GM12878 (cell line): ENCODE results near the gene LTBP3. TPM values are rescaled to one million over a fixed set of nuclear protein-coding genes. Genes with fewer than 3 reads are reported as not detected.
A peak's percentile ranks its signal among the peaks of the same experiment; 100 is the strongest.

Experiments used
- ATAC-seq: fragments of 200-7000 bp; cut with Tn5 transposase; 3 replicates; pipeline ENCODE4 v1.9.1; 2020; ENCODE audit warnings: mild to moderate bottlenecking, moderate library complexity
- BruUV-seq: library from RNA; stranded (reverse); fragments of 400-500 nt; replicated peaks from 2 replicates; lab custom pipeline; 2021; lab: Mats Ljungman, UMichigan
- CTCF ChIA-PET: fragments of 300-600 bp; sonication (Branson Sonifier 250); formaldehyde crosslinking; extraction: SDS; loops from one replicate; lab custom pipeline; 2021; ENCODE audit warnings: inconsistent platforms; lab: Yijun Ruan, JAX
- POLR2A ChIA-PET: fragments of 350-600 bp; formaldehyde crosslinking; extraction: SDS; loops from one replicate; lab custom pipeline; 2021; ENCODE audit warnings: inconsistent platforms; lab: Charles Lee
- RAD21 ChIA-PET: fragments of 300-600 bp; sonication (Branson Sonifier 250); formaldehyde crosslinking; loops from one replicate; lab custom pipeline; 2023; ENCODE audit warnings: antibody characterized with exemption; ENCODE audit not compliant: unreplicated experiment; lab: Charles Lee
- SMC1A ChIA-PET: fragments of 300-600 bp; sonication (Branson Sonifier 250); formaldehyde crosslinking; loops from one replicate; lab custom pipeline; 2023; ENCODE audit not compliant: unreplicated experiment, uncharacterized antibody; lab: Charles Lee
- DNase-seq: peaks from one replicate; pipeline ENCODE4 v3.0.0-alpha.2; 2011; ENCODE audit warnings: low read depth, low spot score
- FAIRE-seq: peaks from 3 replicates; lab custom pipeline; 2011; peaks lifted over from hg19 to GRCh38; lab: Jason Lieb, UNC
- H2AFZ ChIP-seq: 2 replicates; pipeline ENCODE4 v1.6.0; 2011; ENCODE audit warnings: low read depth, low read length, control low read depth; ENCODE audit not compliant: control insufficient read depth
- H3K27ac ChIP-seq: 2 replicates; pipeline ENCODE4 v1.5.1; 2011; ENCODE audit warnings: control low read depth; ENCODE audit not compliant: control insufficient read depth, insufficient read depth
- H3K27me3 ChIP-seq, 2 experiments: replicated peaks in 1 of 2; 2 replicates each; pipeline versions ENCODE4 v1.6.0 to v1.6.1; 2011; ENCODE audit warnings: low read length in 1 of 2; ENCODE audit not compliant: control insufficient read depth in 2 of 2, insufficient read depth in 2 of 2
- H3K36me3 ChIP-seq, 2 experiments: 2 replicates each; pipeline ENCODE4 v1.5.1; 2011; ENCODE audit warnings: low read length in 1 of 2; ENCODE audit not compliant: control insufficient read depth in 2 of 2, insufficient read depth in 2 of 2
- H3K4me1 ChIP-seq: 2 replicates; pipeline ENCODE4 v1.6.1; 2011; ENCODE audit warnings: mild to moderate bottlenecking, low read length, moderate library complexity, mixed read lengths; ENCODE audit not compliant: control insufficient read depth, insufficient read depth
- H3K4me2 ChIP-seq: 2 replicates; pipeline ENCODE4 v1.6.0; 2011; ENCODE audit warnings: control low read depth; ENCODE audit not compliant: control insufficient read depth, insufficient read depth
- H3K4me3 ChIP-seq: fragments of 200-600 bp; sonication (generic); 2 replicates; pipeline ENCODE4 v1.5.1; 2016
- H3K79me2 ChIP-seq: 2 replicates; pipeline ENCODE4 v1.6.0; 2011; ENCODE audit warnings: low read length; ENCODE audit not compliant: control insufficient read depth, insufficient read depth
- H3K9ac ChIP-seq: 2 replicates; pipeline ENCODE4 v1.8.0; 2011; ENCODE audit warnings: low read length, control low read depth, mixed read lengths; ENCODE audit not compliant: control insufficient read depth, insufficient read depth
- H3K9me3 ChIP-seq: replicated peaks from 3 replicates; pipeline ENCODE4 v1.5.1; 2011; ENCODE audit warnings: mild to moderate bottlenecking, low read length; ENCODE audit not compliant: control insufficient read depth, insufficient read depth
- H4K20me1 ChIP-seq: 2 replicates; pipeline ENCODE4 v1.6.0; 2011; ENCODE audit not compliant: control insufficient read depth, insufficient read depth
- BRCA1 ChIP-seq: IDR thresholded peaks from 2 replicates; pipeline ENCODE4 v1.6.1; 2011; ENCODE audit warnings: low read depth, low read length, improper control_type of control experiment
- NBN ChIP-seq: fragments of 450-650 bp; IDR thresholded peaks from 2 replicates; pipeline ENCODE4 v1.6.1; 2016
- POLR2AphosphoS2 ChIP-seq: IDR thresholded peaks from 2 replicates; pipeline ENCODE4 v1.6.1; 2011; ENCODE audit warnings: low read depth, mild to moderate bottlenecking, low read length, improper control_type of control experiment, moderate library complexity
- SMC3 ChIP-seq: IDR thresholded peaks from 2 replicates; pipeline ENCODE4 v1.6.1; 2011; ENCODE audit warnings: low read length, improper control_type of control experiment, borderline replicate concordance
- SPI1 ChIP-seq: IDR thresholded peaks from 2 replicates; pipeline ENCODE4 v1.6.1; 2011; ENCODE audit warnings: low read depth, mild to moderate bottlenecking, low read length, moderate library complexity, borderline replicate concordance; ENCODE audit not compliant: insufficient read depth
- TAF1 ChIP-seq: IDR thresholded peaks from 2 replicates; pipeline ENCODE4 v1.6.1; 2011; ENCODE audit warnings: mild to moderate bottlenecking, low read depth, low read length, borderline replicate concordance
- TCF12 ChIP-seq: IDR thresholded peaks from 2 replicates; pipeline ENCODE4 v1.6.1; 2011; ENCODE audit warnings: low read depth, mild to moderate bottlenecking, low read length
- ZNF24 ChIP-seq: fragments of 450-650 bp; IDR thresholded peaks from 2 replicates; pipeline ENCODE4 v1.6.1; 2017; ENCODE audit warnings: antibody characterized with exemption, mild to moderate bottlenecking
- WGBS: methylation state at CpG from one replicate; pipeline ENCODE4 v1.1.6; 2016; ENCODE audit warnings: low lambda C conversion rate; ENCODE audit not compliant: insufficient replicate concordance, insufficient coverage; ENCODE audit errors: missing lambda C conversion rate; 5-methylcytosine and 5-hydroxymethylcytosine counted together
- in situ Hi-C: fragments of 300-500 bp; cut with MboI; formaldehyde crosslinking; loops from 9 replicates; pipeline ENCODE4 v1.14.3; 2018; ENCODE audit warnings: mixed read lengths
- intact Hi-C: fragments of 100-400 bp; cut with micrococcal nuclease; formaldehyde crosslinking; loops from one replicate; pipeline ENCODE4 v1.14.2; 2022; ENCODE audit not compliant: unreplicated experiment
- polyA plus RNA-seq, 11 experiments: library from polyadenylated mRNA; depleted of rRNA in 4 of 11; unstranded in 6 of 11; stranded (reverse) in 5 of 11; fragments of >200 nt; fragmentation: Nextera tagmentation in 4 of 11; fragmentation: Illumina TruSeq in 1 of 11; extraction: Ambion mirVana in 4 of 11; extraction: Trizol in 1 of 11; gene quantifications; 1 replicate in 1 of 11; 2 replicates in 10 of 11; pipeline versions ENCODE4 v1.2.1 to v1.2.3, GENCODE V29; 2011 to 2016; ENCODE audit warnings: inconsistent platforms in 2 of 11, missing spikeins in 2 of 11, low read depth in 1 of 11
- total RNA-seq, 4 experiments: library from RNA; depleted of rRNA in 3 of 4; stranded (reverse); fragments of >200 nt in 3 of 4; fragmentation: Illumina TruSeq in 1 of 4; extraction: Trizol in 1 of 4; gene quantifications; 2 replicates each; pipeline versions ENCODE4 v1.2.1 to v1.2.3, GENCODE V29; 2013 to 2021
- TF ChIP-seq, protein P1 (sequence below): fragments of 450-650 bp; IDR thresholded peaks from 2 replicates; pipeline ENCODE4 v1.6.1; 2016; ENCODE audit warnings: mild to moderate bottlenecking, moderate library complexity, borderline replicate concordance
- TF ChIP-seq, protein P2 (sequence below): fragments of 450-650 bp; IDR thresholded peaks from 2 replicates; pipeline ENCODE4 v1.6.1; 2017; ENCODE audit warnings: mild to moderate bottlenecking, moderate library complexity
- TF ChIP-seq, protein P3 (sequence below): IDR thresholded peaks from 2 replicates; pipeline ENCODE4 v1.6.1; 2011; ENCODE audit warnings: low read depth, mild to moderate bottlenecking, low read length, moderate library complexity, borderline replicate concordance; ENCODE audit errors: extremely low read depth

Gene LTBP3
- total and polyA plus RNA-seq, 10 of the 15 experiments (the other 5 are each of a cell fraction or from before 2014, with no cell fraction given), result 2.2 to 12.2 (median 6.2) TPM; not detected in 2

DNA sequence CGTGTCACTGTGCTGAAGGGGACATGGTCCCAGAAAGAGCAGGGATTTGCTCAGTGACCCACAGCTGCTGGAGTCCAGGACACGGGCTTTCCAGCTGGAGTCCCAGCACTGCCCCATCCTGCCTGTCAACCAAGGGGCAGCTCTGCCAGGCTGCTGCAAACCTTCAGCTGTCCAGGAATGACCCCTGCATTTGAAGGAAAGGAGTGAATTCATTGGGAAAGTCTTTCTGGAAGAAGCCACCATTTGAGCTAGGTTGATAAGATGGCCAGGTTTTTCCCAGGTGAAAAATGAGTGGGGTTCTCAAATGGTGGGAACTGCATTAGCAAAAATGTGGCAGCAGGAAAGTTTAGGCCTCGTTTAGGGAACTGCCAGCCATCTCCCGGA lies 28.1 kb upstream of the LTBP3 start:
- Histone ChIP-seq H3K36me3 (peaks cover 4 to 11% of the 10 kb centered on the region in 2 experiments; a peak in 3 of 4 replicates), H3K9me3 (no peaks in the 10 kb centered on the region), H3K9ac (0 out of 2 replicates have a peak overlapping the region, but pooled peaks have one; percentile 7), H3K4me1 (peaks cover 45% of the 10 kb centered on the region), H3K27me3 (no peaks in the 10 kb centered on the region), H3K27ac (peak overlapping the region; percentile 97), H4K20me1 (no peaks in the 10 kb centered on the region), H3K79me2 (peaks cover 16% of the 10 kb centered on the region), H3K4me3 (peak overlapping the region; percentile 47; the same call in 1 of the 2 replicates), H3K4me2 (peak overlapping the region; percentile 79), H2AFZ (no peak overlapping the region)
- in situ Hi-C loops, result no loop called here
- ChIA-PET SMC1A (interaction anchor here (3.9 to 6.2 kb wide), 3 partner anchors 10 to 45 kb away, joined by 35 to 93 read pairs (median 37); partner anchors contain the start of genes EHBP1L1, FAM89B and ZNRD2), RAD21 (interaction anchor here (4.7 to 6.5 kb wide), 3 partner anchors 10 to 45 kb away, joined by 56 to 132 read pairs (median 57); partner anchors contain the start of genes EHBP1L1, FAM89B and ZNRD2), POLR2A (interaction anchor here (0.8 to 6.0 kb wide), 6 partner anchors 9 to 80 kb away, joined by 3 to 129 read pairs (median 16); partner anchors contain the start of genes EHBP1L1, FAM89B, SIPA1 and ZNRD2), CTCF (interaction anchor here (1.0 to 5.9 kb wide), 4 partner anchors 9 to 54 kb away, joined by 4 to 130 read pairs (median 74); partner anchors contain the start of genes EHBP1L1, FAM89B and ZNRD2)
- no peak for TF ChIP-seq TCF12
- no peak for TF ChIP-seq BRCA1
- no peak for TF ChIP-seq NBN
- TF ChIP-seq POLR2AphosphoS2, result no peak
- TF ChIP-seq, protein P1, sequence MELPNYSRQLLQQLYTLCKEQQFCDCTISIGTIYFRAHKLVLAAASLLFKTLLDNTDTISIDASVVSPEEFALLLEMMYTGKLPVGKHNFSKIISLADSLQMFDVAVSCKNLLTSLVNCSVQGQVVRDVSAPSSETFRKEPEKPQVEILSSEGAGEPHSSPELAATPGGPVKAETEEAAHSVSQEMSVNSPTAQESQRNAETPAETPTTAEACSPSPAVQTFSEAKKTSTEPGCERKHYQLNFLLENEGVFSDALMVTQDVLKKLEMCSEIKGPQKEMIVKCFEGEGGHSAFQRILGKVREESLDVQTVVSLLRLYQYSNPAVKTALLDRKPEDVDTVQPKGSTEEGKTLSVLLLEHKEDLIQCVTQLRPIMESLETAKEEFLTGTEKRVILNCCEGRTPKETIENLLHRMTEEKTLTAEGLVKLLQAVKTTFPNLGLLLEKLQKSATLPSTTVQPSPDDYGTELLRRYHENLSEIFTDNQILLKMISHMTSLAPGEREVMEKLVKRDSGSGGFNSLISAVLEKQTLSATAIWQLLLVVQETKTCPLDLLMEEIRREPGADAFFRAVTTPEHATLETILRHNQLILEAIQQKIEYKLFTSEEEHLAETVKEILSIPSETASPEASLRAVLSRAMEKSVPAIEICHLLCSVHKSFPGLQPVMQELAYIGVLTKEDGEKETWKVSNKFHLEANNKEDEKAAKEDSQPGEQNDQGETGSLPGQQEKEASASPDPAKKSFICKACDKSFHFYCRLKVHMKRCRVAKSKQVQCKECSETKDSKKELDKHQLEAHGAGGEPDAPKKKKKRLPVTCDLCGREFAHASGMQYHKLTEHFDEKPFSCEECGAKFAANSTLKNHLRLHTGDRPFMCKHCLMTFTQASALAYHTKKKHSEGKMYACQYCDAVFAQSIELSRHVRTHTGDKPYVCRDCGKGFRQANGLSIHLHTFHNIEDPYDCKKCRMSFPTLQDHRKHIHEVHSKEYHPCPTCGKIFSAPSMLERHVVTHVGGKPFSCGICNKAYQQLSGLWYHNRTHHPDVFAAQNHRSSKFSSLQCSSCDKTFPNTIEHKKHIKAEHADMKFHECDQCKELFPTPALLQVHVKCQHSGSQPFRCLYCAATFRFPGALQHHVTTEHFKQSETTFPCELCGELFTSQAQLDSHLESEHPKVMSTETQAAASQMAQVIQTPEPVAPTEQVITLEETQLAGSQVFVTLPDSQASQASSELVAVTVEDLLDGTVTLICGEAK, result no peak
- TF ChIP-seq SMC3, result no peak
- no peak for TF ChIP-seq ZNF24
- TF ChIP-seq TAF1, result no peak
- TF ChIP-seq SPI1, result no peak
- TF ChIP-seq, protein P2, sequence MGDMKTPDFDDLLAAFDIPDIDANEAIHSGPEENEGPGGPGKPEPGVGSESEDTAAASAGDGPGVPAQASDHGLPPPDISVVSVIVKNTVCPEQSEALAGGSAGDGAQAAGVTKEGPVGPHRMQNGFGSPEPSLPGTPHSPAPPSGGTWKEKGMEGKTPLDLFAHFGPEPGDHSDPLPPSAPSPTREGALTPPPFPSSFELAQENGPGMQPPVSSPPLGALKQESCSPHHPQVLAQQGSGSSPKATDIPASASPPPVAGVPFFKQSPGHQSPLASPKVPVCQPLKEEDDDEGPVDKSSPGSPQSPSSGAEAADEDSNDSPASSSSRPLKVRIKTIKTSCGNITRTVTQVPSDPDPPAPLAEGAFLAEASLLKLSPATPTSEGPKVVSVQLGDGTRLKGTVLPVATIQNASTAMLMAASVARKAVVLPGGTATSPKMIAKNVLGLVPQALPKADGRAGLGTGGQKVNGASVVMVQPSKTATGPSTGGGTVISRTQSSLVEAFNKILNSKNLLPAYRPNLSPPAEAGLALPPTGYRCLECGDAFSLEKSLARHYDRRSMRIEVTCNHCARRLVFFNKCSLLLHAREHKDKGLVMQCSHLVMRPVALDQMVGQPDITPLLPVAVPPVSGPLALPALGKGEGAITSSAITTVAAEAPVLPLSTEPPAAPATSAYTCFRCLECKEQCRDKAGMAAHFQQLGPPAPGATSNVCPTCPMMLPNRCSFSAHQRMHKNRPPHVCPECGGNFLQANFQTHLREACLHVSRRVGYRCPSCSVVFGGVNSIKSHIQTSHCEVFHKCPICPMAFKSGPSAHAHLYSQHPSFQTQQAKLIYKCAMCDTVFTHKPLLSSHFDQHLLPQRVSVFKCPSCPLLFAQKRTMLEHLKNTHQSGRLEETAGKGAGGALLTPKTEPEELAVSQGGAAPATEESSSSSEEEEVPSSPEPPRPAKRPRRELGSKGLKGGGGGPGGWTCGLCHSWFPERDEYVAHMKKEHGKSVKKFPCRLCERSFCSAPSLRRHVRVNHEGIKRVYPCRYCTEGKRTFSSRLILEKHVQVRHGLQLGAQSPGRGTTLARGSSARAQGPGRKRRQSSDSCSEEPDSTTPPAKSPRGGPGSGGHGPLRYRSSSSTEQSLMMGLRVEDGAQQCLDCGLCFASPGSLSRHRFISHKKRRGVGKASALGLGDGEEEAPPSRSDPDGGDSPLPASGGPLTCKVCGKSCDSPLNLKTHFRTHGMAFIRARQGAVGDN, result no peak
- TF ChIP-seq, protein P3, sequence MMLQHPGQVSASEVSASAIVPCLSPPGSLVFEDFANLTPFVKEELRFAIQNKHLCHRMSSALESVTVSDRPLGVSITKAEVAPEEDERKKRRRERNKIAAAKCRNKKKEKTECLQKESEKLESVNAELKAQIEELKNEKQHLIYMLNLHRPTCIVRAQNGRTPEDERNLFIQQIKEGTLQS, result no peak
- FAIRE-seq, result no peak
- no TSS peak for BruUV-seq
- no peak for ATAC-seq
- 82% methylated on average over 4 of the region's 4 CpGs for WGBS
- no peak for DNase-seq
- intact Hi-C loops, result no loop called here
